HepG2 (cell line): Measurements from ENCODE around the gene RMRP. TPM values are rescaled to one million over a fixed set of nuclear protein-coding genes. Genes with fewer than 3 reads are reported as not detected.

Experiments used
- ATAC-seq: fragments of 200-7000 bp; cut with Tn5 transposase; 3 replicates; pipeline ENCODE4 v1.9.1; 2020; ENCODE audit warnings: mild to moderate bottlenecking, moderate library complexity
- BruUV-seq: library from RNA; stranded (reverse); fragments of 400-500 nt; replicated peaks from 2 replicates; lab custom pipeline; 2021; lab: Mats Ljungman, UMichigan
- CTCF ChIA-PET: fragments of 300-600 bp; formaldehyde crosslinking; extraction: SDS; loops from one replicate; lab custom pipeline; 2021; ENCODE audit warnings: low total read pairs, inconsistent platforms, low intra/inter-chr PET ratio; lab: Yijun Ruan, JAX
- POLR2A ChIA-PET: fragments of 350-600 bp; sonication (Branson Sonifier 250); formaldehyde crosslinking; loops from one replicate; lab custom pipeline; 2020; ENCODE audit warnings: antibody characterized with exemption, inconsistent platforms; lab: Yijun Ruan, JAX
- DNase-seq: peaks from one replicate; pipeline ENCODE4 v3.0.0-alpha.2; 2015; ENCODE audit warnings: low spot score
- FAIRE-seq: peaks from 3 replicates; lab custom pipeline; 2011; peaks lifted over from hg19 to GRCh38; lab: Jason Lieb, UNC
- H2AFZ ChIP-seq: one replicate; pipeline ENCODE4 v1.6.1; 2011; ENCODE audit warnings: low read length, inconsistent platforms
- H3K27ac ChIP-seq: fragments of 300-600 bp; 3 replicates; pipeline ENCODE4 v1.8.0; 2011; ENCODE audit warnings: mixed run types, mild to moderate bottlenecking, mixed read lengths, low read length, inconsistent platforms; ENCODE audit not compliant: insufficient read depth; ENCODE audit errors: extremely low read length
- H3K27me3 ChIP-seq, 2 experiments: fragments of 200-600 bp in 1 of 2; 2 replicates in 1 of 2; 3 replicates in 1 of 2; pipeline versions ENCODE4 v1.6.0 to v1.8.0; 2011; ENCODE audit warnings: low read length in 2 of 2, mild to moderate bottlenecking in 2 of 2, moderate library complexity in 2 of 2, inconsistent platforms in 1 of 2; ENCODE audit not compliant: insufficient read depth in 2 of 2, control insufficient read depth in 1 of 2
- H3K36me3 ChIP-seq, 2 experiments: fragments of 200-600 bp in 1 of 2; replicated peaks in 1 of 2; 2 replicates in 1 of 2; 3 replicates in 1 of 2; pipeline versions ENCODE4 v1.5.1 to v1.8.0; 2011; ENCODE audit warnings: low read length in 2 of 2, inconsistent platforms in 1 of 2; ENCODE audit not compliant: insufficient read depth in 2 of 2, control insufficient read depth in 1 of 2
- H3K4me1 ChIP-seq: 2 replicates; pipeline ENCODE4 v1.5.1; 2012; ENCODE audit warnings: low read length, inconsistent platforms; ENCODE audit not compliant: insufficient read depth
- H3K4me2 ChIP-seq: 2 replicates; pipeline ENCODE4 v1.6.0; 2011; ENCODE audit warnings: low read depth, low read length, inconsistent platforms
- H3K4me3 ChIP-seq, 3 experiments: fragments of 200-600 bp in 1 of 3; sonication (generic), shearing (Covaris generic) in 1 of 3; replicated peaks in 1 of 3; 2 replicates each; pipeline ENCODE4 v1.5.1; 2011 to 2016; ENCODE audit warnings: low read length in 3 of 3, inconsistent platforms in 2 of 3, low read depth in 2 of 3, mild to moderate bottlenecking in 2 of 3, control low read depth in 1 of 3, mixed read lengths in 1 of 3; ENCODE audit not compliant: insufficient read depth in 1 of 3
- H3K79me2 ChIP-seq: one replicate; pipeline ENCODE4 v1.6.1; 2011; ENCODE audit warnings: low read length, inconsistent platforms; ENCODE audit not compliant: insufficient read depth
- H3K9ac ChIP-seq: 2 replicates; pipeline ENCODE4 v1.6.0; 2011; ENCODE audit warnings: mild to moderate bottlenecking, low read depth, low read length, inconsistent platforms; ENCODE audit not compliant: insufficient read depth
- H3K9me3 ChIP-seq: 2 replicates; pipeline ENCODE4 v1.5.1; 2012; ENCODE audit warnings: mild to moderate bottlenecking, low read length
- H4K20me1 ChIP-seq: 2 replicates; pipeline ENCODE4 v1.6.0; 2011; ENCODE audit warnings: inconsistent platforms, mild to moderate bottlenecking, low read length, moderate library complexity; ENCODE audit not compliant: insufficient read depth
- AGO2 ChIP-seq: fragments of 200-400 bp; formaldehyde crosslinking; optimal IDR thresholded peaks from 2 replicates; pipeline ENCODE3; 2017; ENCODE audit warnings: mild to moderate bottlenecking, low read depth, low read length, moderate library complexity
- DNMT1 ChIP-seq: sonication (generic); formaldehyde crosslinking; IDR thresholded peaks from 2 replicates; pipeline ENCODE4 v1.5.1; 2020; ENCODE audit warnings: mild to moderate bottlenecking, missing genetic modification reagents
- FOXM1 ChIP-seq: sonication (generic); formaldehyde crosslinking; IDR thresholded peaks from 2 replicates; pipeline ENCODE4 v1.5.0; 2020; ENCODE audit warnings: missing genetic modification reagents
- GLI4 ChIP-seq: sonication (generic); formaldehyde crosslinking; IDR thresholded peaks from 2 replicates; pipeline ENCODE4 v1.5.1; 2020; ENCODE audit warnings: missing genetic modification reagents, mild to moderate bottlenecking, moderate library complexity, borderline replicate concordance
- HDAC6 ChIP-seq: fragments of 200-600 bp; sonication (generic); IDR thresholded peaks from 2 replicates; pipeline ENCODE4 v1.7.0; 2017; ENCODE audit warnings: mild to moderate bottlenecking, antibody characterized with exemption, low read length, low read depth
- MAFF ChIP-seq: IDR thresholded peaks from 2 replicates; pipeline ENCODE4 v1.6.1; 2011; ENCODE audit warnings: low read depth, low read length, improper control_type of control experiment
- MAFK ChIP-seq, 2 experiments: IDR thresholded peaks in 1 of 2; conservative IDR thresholded peaks in 1 of 2; 2 replicates each; pipeline ENCODE4 v1.6.1; 2011; ENCODE audit warnings: improper control_type of control experiment in 2 of 2, low read length in 2 of 2
- MAX ChIP-seq: IDR thresholded peaks from 2 replicates; pipeline ENCODE4 v1.6.1; 2012; ENCODE audit warnings: inconsistent platforms
- MBNL3 ChIP-seq: fragments of 250-450 bp; sonication (Bioruptor Pico); conservative IDR thresholded peaks from 2 replicates; pipeline ENCODE4 v1.8.0; 2022; ENCODE audit warnings: mild to moderate bottlenecking, inconsistent platforms
- NCOA1 ChIP-seq: sonication (generic); formaldehyde crosslinking; IDR thresholded peaks from 2 replicates; pipeline ENCODE4 v1.9.0; 2021; ENCODE audit warnings: missing genetic modification reagents
- PTBP1 ChIP-seq: fragments of 200-400 bp; formaldehyde crosslinking; IDR thresholded peaks from 2 replicates; pipeline ENCODE4 v1.6.1; 2018; ENCODE audit warnings: low read length, low read depth; ENCODE audit not compliant: poor library complexity, severe bottlenecking
- RBM22 ChIP-seq: fragments of 200-400 bp; formaldehyde crosslinking; optimal IDR thresholded peaks from 2 replicates; pipeline ENCODE3; 2017; ENCODE audit warnings: mild to moderate bottlenecking, low read length, moderate library complexity
- RELA ChIP-seq: sonication (generic); formaldehyde crosslinking; IDR thresholded peaks from 2 replicates; pipeline ENCODE4 v1.4.0; 2020; ENCODE audit warnings: missing genetic modification reagents
- REXO4 ChIP-seq: sonication (generic); formaldehyde crosslinking; IDR thresholded peaks from 2 replicates; pipeline ENCODE4 v1.8.0; 2022; ENCODE audit warnings: missing genetic modification reagents, mild to moderate bottlenecking, borderline replicate concordance
- TOPORS ChIP-seq: sonication (generic); formaldehyde crosslinking; IDR thresholded peaks from 2 replicates; pipeline ENCODE4 v1.8.0; 2023; ENCODE audit warnings: mild to moderate bottlenecking, missing genetic modification reagents
- ZFP36L1 ChIP-seq: sonication (generic); formaldehyde crosslinking; IDR thresholded peaks from 2 replicates; pipeline ENCODE4 v1.8.0; 2022; ENCODE audit warnings: mild to moderate bottlenecking, missing genetic modification reagents, moderate library complexity
- ZNF530 ChIP-seq: sonication (generic); formaldehyde crosslinking; IDR thresholded peaks from 2 replicates; pipeline ENCODE4 v1.5.0; 2020; ENCODE audit warnings: low read depth, mild to moderate bottlenecking, missing genetic modification reagents
- ZNF558 ChIP-seq: sonication (generic); formaldehyde crosslinking; IDR thresholded peaks from 2 replicates; pipeline ENCODE4 v1.9.0; 2022; ENCODE audit warnings: mild to moderate bottlenecking, missing genetic modification reagents, borderline replicate concordance
- ZNF563 ChIP-seq: sonication (generic); formaldehyde crosslinking; IDR thresholded peaks from 2 replicates; pipeline ENCODE4 v1.8.0; 2022; ENCODE audit warnings: mild to moderate bottlenecking, moderate library complexity, missing genetic modification reagents
- WGBS: methylation state at CpG from one replicate; pipeline ENCODE4 v1.1.6; 2017; ENCODE audit warnings: low lambda C conversion rate; 5-methylcytosine and 5-hydroxymethylcytosine counted together
- in situ Hi-C: cut with HindIII; loops from 2 replicates; pipeline ENCODE4 v1.10.0; 2017; ENCODE audit warnings: low pct_unique_long_range_greater_than_20kb; ENCODE audit not compliant: extremely low pct_ligation_motif_present
- intact Hi-C: fragments of 100-400 bp; cut with micrococcal nuclease; formaldehyde crosslinking; loops from one replicate; pipeline ENCODE4 v1.10.0; 2022; ENCODE audit not compliant: unreplicated experiment
- polyA plus RNA-seq, 8 experiments: library from polyadenylated mRNA; depleted of rRNA in 3 of 8; stranded (reverse) in 7 of 8; unstranded in 1 of 8; fragments of >200 nt; fragmentation: Illumina TruSeq in 4 of 8; extraction: Trizol in 4 of 8; gene quantifications; 2 replicates each; pipeline versions ENCODE4 v1.2.1 to v1.2.3, GENCODE V29; 2011 to 2016; ENCODE audit warnings: low read depth in 4 of 8, missing spikeins in 1 of 8, mixed read lengths in 1 of 8; ENCODE audit not compliant: insufficient read depth in 1 of 8
- total RNA-seq, 5 experiments: library from RNA; depleted of rRNA; stranded (reverse); fragments of >200 nt; fragmentation: Illumina TruSeq; extraction: Trizol; gene quantifications; 2 replicates each; pipeline ENCODE4 v1.2.3, GENCODE V29; 2016; ENCODE audit warnings: low read depth in 1 of 5
- TF ChIP-seq, protein P1 (sequence below): sonication (generic); formaldehyde crosslinking; IDR thresholded peaks from 2 replicates; pipeline ENCODE4 v1.4.0; 2020; ENCODE audit warnings: missing genetic modification reagents
- TF ChIP-seq, protein P2 (sequence below): sonication (generic); formaldehyde crosslinking; IDR thresholded peaks from 2 replicates; pipeline ENCODE4 v1.4.0; 2020; ENCODE audit warnings: mild to moderate bottlenecking, missing genetic modification reagents
- TF ChIP-seq, protein P3 (sequence below): sonication (generic); formaldehyde crosslinking; IDR thresholded peaks from 2 replicates; pipeline ENCODE4 v1.8.0; 2022; ENCODE audit warnings: mild to moderate bottlenecking, missing genetic modification reagents

RMRP gene
- total and polyA plus RNA-seq, 2 of the 13 experiments (the other 11 are each of a cell fraction or from before 2014, with no cell fraction given) = 51.4 to 4,025 TPM

DNA sequence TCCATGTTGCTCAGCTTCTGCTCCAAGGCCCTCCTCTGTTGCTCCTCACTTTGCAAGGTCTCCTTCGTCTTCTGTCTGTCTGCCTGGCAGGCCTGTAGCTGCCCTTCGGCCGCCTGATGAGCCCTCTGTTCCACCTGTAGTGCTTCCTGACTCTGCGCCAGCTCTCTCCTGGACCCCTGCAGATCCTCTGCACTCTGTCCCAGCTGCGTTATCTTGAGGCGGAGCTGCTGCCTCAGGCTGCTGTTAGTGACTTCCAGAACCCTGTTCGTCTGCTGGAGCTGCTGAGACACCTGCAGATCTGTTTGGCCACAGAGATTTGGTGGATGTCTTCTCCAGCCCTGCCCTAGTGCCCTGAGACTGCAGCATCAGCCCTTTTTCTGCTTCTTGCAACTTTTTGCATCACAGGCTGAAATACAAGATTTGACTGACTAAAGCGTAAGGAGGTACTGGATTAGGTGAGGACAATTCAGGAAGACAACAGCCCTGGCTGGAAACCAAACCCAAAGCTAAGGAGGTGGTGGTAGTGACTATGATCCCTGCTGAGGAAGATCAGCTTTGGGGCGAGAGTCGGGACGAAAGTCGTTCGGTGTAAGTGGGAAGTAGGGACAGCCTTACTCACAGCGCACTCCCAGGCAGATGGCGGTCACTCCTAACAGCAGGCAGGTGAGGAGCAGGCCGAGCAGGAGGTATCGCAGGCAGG is 41.7 kb downstream of the RMRP start (continued):
- TF ChIP-seq, protein P1, sequence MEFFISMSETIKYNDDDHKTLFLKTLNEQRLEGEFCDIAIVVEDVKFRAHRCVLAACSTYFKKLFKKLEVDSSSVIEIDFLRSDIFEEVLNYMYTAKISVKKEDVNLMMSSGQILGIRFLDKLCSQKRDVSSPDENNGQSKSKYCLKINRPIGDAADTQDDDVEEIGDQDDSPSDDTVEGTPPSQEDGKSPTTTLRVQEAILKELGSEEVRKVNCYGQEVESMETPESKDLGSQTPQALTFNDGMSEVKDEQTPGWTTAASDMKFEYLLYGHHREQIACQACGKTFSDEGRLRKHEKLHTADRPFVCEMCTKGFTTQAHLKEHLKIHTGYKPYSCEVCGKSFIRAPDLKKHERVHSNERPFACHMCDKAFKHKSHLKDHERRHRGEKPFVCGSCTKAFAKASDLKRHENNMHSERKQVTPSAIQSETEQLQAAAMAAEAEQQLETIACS (CRISPR knock-in tag) = no peak
- TF ChIP-seq GLI4 (CRISPR knock-in tag) (no peak), ZFP36L1 (no peak), HDAC6 (no peak), REXO4 (CRISPR knock-in tag) (no peak), AGO2 (no peak), MAX (no peak)

DNA sequence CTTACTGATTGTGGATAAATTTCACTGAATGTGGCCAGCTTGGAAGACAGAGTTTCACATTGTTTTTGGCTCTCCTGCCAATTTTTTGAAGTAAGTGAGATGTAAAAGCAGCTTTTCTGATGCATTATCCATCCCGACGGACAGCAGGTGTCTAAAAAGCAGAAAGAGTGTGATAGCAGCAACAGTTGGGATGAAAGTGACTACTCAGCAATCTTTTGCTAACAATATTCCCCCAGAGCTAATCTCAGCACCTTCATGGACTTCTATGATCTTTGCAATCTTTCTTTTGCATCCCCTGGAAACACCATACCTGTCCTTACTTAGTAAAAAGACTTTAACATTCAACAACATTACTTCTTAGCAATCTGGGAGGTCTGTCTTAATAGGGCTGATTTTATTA is 45.0 kb downstream of the RMRP start:
- no TSS peak for BruUV-seq
- Histone ChIP-seq H3K4me3 (no peak overlapping the region), H3K27me3 (peaks cover 0 to 43% of the 10 kb centered on the region in 2 experiments; a peak in 3 of 5 replicates), H2AFZ (no peak overlapping the region), H3K79me2 (no peaks in the 10 kb centered on the region), H3K9me3 (no peaks in the 10 kb centered on the region), H3K27ac (no peak overlapping the region), H3K4me1 (no peaks in the 10 kb centered on the region), H3K9ac (no peak overlapping the region), H3K36me3 (peaks cover 3 to 12% of the 10 kb centered on the region in 2 experiments; a peak in 3 of 5 replicates), H4K20me1 (no peaks in the 10 kb centered on the region), H3K4me2 (no peak overlapping the region)
- DNase-seq = no peak
- no peak for ATAC-seq
- intact Hi-C loops (no loop called here), in situ Hi-C loops (no loop called here)
- ChIA-PET CTCF (no interaction called here), POLR2A (no interaction called here)
- FAIRE-seq = no peak
- 35% methylated on average over 2 of the region's 2 CpGs for WGBS
- TF ChIP-seq ZNF558 (CRISPR knock-in tag) (no peak), ZNF563 (CRISPR knock-in tag) (no peak), TOPORS (no peak), MAFK (conservative IDR thresholded peaks at IDR 0.05 in 1 of 2, IDR thresholded peaks at IDR 0.05 in 1 of 2; ENCODE audit: low read length in 2 of 2) (peak; percentile 47 to 80; a peak in 3 of 4 replicates), RELA (no peak), PTBP1 (no peak), DNMT1 (CRISPR knock-in tag) (no peak), MAFF (peak; percentile 66), MBNL3 (CRISPR knock-in tag) (no peak), RBM22 (no peak), FOXM1 (no peak), ZNF530 (CRISPR knock-in tag) (no peak), NCOA1 (CRISPR knock-in tag) (no peak)
- TF ChIP-seq, protein P2, sequence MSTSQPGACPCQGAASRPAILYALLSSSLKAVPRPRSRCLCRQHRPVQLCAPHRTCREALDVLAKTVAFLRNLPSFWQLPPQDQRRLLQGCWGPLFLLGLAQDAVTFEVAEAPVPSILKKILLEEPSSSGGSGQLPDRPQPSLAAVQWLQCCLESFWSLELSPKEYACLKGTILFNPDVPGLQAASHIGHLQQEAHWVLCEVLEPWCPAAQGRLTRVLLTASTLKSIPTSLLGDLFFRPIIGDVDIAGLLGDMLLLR (CRISPR knock-in tag) = no peak
- TF ChIP-seq, protein P3, sequence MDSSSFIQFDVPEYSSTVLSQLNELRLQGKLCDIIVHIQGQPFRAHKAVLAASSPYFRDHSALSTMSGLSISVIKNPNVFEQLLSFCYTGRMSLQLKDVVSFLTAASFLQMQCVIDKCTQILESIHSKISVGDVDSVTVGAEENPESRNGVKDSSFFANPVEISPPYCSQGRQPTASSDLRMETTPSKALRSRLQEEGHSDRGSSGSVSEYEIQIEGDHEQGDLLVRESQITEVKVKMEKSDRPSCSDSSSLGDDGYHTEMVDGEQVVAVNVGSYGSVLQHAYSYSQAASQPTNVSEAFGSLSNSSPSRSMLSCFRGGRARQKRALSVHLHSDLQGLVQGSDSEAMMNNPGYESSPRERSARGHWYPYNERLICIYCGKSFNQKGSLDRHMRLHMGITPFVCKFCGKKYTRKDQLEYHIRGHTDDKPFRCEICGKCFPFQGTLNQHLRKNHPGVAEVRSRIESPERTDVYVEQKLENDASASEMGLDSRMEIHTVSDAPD (CRISPR knock-in tag) = no peak
